Thymus (tissue), 11 donors: ENCODE data around the gene MARS2. TPM values are rescaled to one million over a fixed set of nuclear protein-coding genes. Genes with fewer than 3 reads are reported as not detected.
"Not testable (repeated sequence)": the region's sequence is repeated elsewhere in the genome, so short reads cannot be mapped to it uniquely, and the experiment has no call there.

Source experiments
- DNase-seq, 9 donors: peaks; one replicate each; pipeline ENCODE4 v3.0.0-alpha.2; 2013; ENCODE audit warnings: low spot score in 9 of 9, low read depth in 6 of 9, missing footprints in 1 of 9
- H3K27ac ChIP-seq, 2 donors: one replicate each; pipeline ENCODE4 v1.5.1; 2013; ENCODE audit warnings: control low read depth in 1 of 2, low read depth in 1 of 2, low read length in 1 of 2, mild to moderate bottlenecking in 1 of 2, moderate library complexity in 1 of 2
- H3K27me3 ChIP-seq, 2 donors: one replicate each; pipeline ENCODE4 v1.5.1; 2013; ENCODE audit warnings: low read length in 1 of 2; ENCODE audit not compliant: control insufficient read depth in 2 of 2, insufficient read depth in 1 of 2
- H3K36me3 ChIP-seq, 2 donors: one replicate each; pipeline ENCODE4 v1.5.1; 2013; ENCODE audit warnings: low read length in 1 of 2, mild to moderate bottlenecking in 1 of 2, moderate library complexity in 1 of 2; ENCODE audit not compliant: control insufficient read depth in 2 of 2, insufficient read depth in 2 of 2
- H3K4me1 ChIP-seq, 2 donors: one replicate each; pipeline ENCODE4 v1.5.1; 2013; ENCODE audit warnings: low read length in 2 of 2; ENCODE audit not compliant: control insufficient read depth in 2 of 2, insufficient read depth in 2 of 2
- H3K4me3 ChIP-seq, 2 donors: one replicate each; pipeline ENCODE4 v1.5.1; 2013; ENCODE audit warnings: low read length in 2 of 2, control low read depth in 1 of 2, mild to moderate bottlenecking in 1 of 2
- H3K9me3 ChIP-seq, 2 donors: one replicate each; pipeline ENCODE4 v1.5.1; 2013; ENCODE audit warnings: low read length in 1 of 2, mild to moderate bottlenecking in 1 of 2; ENCODE audit not compliant: control insufficient read depth in 2 of 2, insufficient read depth in 1 of 2
- WGBS: extraction: QIAGEN DNeasy Blood & Tissue Kit; methylation state at CpG from one replicate; pipeline ENCODE4 v1.1.7; 2013; 5-methylcytosine and 5-hydroxymethylcytosine counted together
- polyA plus RNA-seq: library from polyadenylated mRNA; stranded (reverse); fragments of 200-250 nt; gene quantifications from one replicate; pipeline ENCODE4 v1.2.3, GENCODE V29; 2013
- total RNA-seq: library from RNA; stranded (reverse); fragments of 120-200 nt; gene quantifications from one replicate; pipeline ENCODE4 v1.2.4, GENCODE V29; 2013
- donor health status: healthy.

Gene MARS2
- total and polyA plus RNA-seq, 2 donors = 3.3 to 4.9 TPM

DNA sequence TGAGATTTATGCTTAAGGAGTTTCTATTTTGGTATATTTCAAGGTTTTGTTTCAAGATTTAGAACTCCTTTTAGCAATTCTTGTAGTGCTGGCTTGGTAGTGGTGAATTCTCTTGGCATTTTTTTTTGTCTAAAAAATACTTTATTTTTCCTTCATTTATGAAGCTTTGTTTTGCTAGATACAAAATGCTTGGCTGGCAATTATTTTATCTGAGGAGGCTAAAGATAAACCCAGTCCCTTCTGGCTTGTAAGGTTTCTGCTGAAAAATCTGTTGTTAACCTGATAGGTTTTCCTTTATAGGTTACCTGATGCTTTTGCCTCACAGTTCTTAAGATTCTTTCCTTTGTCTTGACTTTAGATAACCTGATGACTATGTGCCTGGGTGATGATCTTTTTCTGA, 5.4 kb upstream of the MARS2 start:
- H3K4me3 ChIP-seq, H3K4me1 ChIP-seq, DNase-seq, H3K27ac ChIP-seq, H3K9me3 ChIP-seq, H3K36me3 ChIP-seq, H3K27me3 ChIP-seq: not testable (repeated sequence)

DNA sequence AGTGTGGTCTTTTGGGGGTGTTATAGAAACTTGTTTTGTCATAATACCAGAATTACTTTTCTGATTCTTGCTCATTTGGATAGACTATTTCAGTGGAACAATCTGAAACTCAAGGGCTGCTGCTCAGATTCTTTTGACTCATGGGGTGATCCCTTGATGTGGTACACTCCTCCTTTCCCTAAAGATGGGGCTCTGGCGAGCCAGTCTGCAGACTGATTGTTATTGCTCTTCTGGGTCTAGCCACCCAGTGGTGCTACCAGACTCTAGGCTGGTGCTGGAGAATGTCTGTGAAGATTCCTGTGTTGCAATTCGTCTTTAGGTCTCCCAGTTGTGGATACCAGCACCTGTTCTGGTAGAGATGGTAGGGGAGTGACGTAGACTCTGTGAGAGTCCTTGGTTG, 4.2 kb upstream of the MARS2 start:
- WGBS = 75% methylated on average over 3 of the region's 3 CpGs
- DNase-seq = no peak
- peaks cover 0 to 1% of the 10 kb centered on the region in 2 donors for H3K9me3 ChIP-seq
- H3K27ac ChIP-seq = no peak overlapping the region
- H3K36me3 ChIP-seq = no peaks in the 10 kb centered on the region
- H3K4me1 ChIP-seq = peaks cover 0 to 11% of the 10 kb centered on the region in 2 donors
- H3K27me3 ChIP-seq = no peaks in the 10 kb centered on the region
- H3K4me3 ChIP-seq = no peak overlapping the region

DNA sequence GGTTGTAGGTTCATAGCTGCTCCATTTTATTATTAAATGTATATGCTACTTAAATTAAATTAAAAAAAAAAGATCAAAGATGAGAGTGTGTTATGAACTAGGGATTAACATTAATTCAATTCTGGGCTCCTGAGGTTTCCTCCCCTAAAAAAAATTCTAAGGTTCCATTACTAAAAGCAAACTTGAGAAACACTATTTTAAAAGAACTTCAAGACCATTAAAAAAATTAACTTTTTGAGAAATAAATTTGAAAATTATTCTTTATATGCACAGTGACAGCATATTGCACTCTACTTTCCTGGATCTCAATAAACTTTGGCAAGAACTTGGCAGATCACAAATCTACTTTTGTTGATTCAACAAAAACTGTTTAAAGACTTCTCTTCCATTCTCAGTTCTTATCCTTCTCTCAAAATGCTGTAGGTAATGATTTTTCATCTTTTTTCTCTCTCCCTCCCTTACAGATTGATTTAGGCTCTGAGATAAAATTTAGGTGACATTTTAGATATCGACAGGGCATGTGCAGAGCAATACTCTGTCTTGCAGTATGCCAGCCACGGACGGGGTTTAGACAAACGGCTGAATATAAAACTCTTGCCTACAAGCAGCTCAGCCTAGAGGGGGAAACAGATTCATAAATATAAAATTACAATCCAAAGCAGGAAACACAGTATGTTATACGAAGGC, 592 bp upstream of the MARS2 start:
- peak overlapping the region; percentile 92 to 96 for H3K27ac ChIP-seq
- under 1% methylated on average over 5 of the region's 5 CpGs for WGBS
- H3K4me3 ChIP-seq = peak overlapping the region; percentile 84
- peak in 1 of 9 donors; percentile 79 for DNase-seq
- peaks cover 0 to 6% of the 10 kb centered on the region in 2 donors for H3K36me3 ChIP-seq
- peaks cover 9 to 27% of the 10 kb centered on the region in 2 donors for H3K4me1 ChIP-seq
- no peaks in the 10 kb centered on the region for H3K27me3 ChIP-seq
- H3K9me3 ChIP-seq = peaks cover 0 to 1% of the 10 kb centered on the region in 2 donors

DNA sequence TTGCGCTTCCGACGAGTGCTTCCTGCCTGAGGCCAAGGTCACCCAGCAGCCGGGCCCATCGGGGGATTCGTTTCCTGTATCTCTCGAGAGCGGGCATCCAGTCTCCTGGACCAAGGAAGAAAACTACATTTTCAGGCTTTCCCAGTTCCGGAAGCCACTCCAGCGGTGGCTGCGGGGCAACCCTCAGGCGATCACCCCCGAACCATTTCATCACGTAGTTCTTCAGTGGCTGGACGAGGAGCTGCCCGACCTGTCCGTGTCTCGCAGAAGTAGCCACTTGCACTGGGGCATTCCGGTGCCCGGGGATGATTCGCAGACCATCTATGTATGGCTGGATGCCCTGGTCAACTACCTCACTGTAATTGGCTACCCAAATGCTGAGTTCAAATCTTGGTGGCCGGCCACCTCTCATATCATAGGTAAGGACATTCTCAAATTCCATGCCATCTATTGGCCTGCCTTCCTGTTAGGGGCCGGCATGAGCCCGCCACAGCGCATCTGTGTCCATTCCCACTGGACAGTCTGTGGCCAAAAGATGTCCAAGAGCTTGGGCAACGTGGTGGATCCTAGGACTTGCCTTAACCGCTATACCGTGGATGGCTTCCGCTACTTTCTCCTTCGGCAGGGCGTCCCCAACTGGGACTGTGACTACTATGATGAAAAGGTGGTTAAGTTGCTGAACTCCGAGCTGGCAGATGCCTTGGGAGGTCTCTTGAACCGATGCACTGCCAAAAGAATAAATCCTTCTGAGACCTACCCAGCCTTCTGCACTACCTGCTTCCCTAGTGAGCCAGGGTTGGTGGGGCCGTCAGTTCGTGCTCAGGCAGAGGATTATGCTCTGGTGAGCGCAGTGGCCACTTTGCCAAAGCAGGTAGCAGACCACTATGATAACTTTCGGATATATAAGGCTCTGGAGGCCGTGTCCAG, 1.0 kb downstream of the MARS2 start:
- Histone ChIP-seq H3K27me3 (no peaks in the 10 kb centered on the region), H3K36me3 (peaks cover 0 to 7% of the 10 kb centered on the region in 2 donors), H3K4me1 (peaks cover 9 to 25% of the 10 kb centered on the region in 2 donors), H3K27ac (peak overlapping the region in 1 of 2 donors; percentile 75), H3K9me3 (peaks cover 0 to 1% of the 10 kb centered on the region in 2 donors), H3K4me3 (peak overlapping the region; percentile 84)
- WGBS = 23% methylated on average over 38 of the region's 38 CpGs
- peak in 2 of 9 donors; percentile 13 to 52 for DNase-seq

DNA sequence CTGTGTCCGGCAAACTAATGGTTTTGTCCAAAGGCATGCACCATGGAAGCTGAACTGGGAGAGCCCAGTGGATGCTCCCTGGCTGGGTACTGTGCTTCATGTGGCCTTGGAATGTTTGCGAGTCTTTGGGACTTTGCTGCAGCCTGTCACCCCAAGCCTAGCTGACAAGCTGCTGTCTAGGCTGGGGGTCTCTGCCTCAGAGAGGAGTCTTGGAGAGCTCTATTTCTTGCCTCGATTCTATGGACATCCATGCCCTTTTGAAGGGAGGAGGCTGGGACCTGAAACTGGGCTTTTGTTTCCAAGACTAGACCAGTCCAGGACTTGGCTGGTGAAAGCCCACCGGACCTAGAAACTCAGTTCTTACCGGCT, 1.7 kb downstream of the MARS2 start:
- H3K27ac ChIP-seq = no peak overlapping the region
- H3K4me1 ChIP-seq = peaks cover 9 to 25% of the 10 kb centered on the region in 2 donors
- H3K4me3 ChIP-seq = peak overlapping the region in 1 of 2 donors; percentile 84
- H3K27me3 ChIP-seq = no peaks in the 10 kb centered on the region
- peaks cover 0 to 13% of the 10 kb centered on the region in 2 donors for H3K36me3 ChIP-seq
- no peak for DNase-seq
- peaks cover 0 to 1% of the 10 kb centered on the region in 2 donors for H3K9me3 ChIP-seq
- 87% methylated on average over 5 of the region's 5 CpGs for WGBS

DNA sequence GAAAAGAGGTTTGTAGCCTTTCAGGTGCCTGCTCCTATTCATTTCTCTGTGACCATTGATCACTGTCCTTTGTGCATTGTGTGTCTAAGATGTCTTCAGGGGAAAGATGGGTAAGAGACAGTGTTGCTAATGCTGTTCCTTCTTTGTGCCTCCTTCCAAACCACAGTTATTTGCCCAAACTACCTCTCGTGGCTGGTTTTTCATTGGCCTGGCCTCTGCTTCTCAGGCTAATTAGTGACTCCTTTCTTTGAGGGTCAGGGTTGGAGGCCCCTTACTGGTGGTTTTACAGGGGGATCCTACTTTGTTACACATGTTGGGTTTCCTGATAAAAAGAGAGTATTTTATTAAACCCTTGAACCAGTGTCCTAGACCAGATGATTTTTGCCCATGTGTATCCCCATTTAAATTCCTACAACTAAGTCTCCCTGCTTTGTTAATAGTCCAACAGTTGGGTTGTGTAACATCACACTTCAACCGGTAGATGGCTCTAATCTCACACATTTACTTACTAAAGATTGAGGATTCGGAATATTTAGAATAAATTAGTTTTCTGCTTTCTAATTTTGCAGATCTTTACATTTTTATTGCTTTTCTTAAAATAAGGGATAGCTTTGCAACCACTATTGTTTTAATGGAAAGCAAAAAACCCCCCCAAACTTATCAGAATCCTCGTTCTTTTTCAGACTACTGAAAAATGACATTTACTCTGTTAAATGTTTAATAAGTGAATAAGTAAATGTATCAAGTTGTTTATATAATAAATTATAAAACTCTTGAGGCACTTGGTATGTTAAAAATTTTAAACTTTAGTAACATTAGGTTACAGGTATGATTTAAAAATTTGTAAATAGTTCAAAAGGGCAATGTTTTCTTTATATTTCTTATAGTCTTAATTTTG, 2.4 kb downstream of the MARS2 start:
- Histone ChIP-seq H3K27ac (no peak overlapping the region), H3K27me3 (no peaks in the 10 kb centered on the region), H3K4me3 (peak overlapping the region in 1 of 2 donors; percentile 84), H3K36me3 (peaks cover 0 to 13% of the 10 kb centered on the region in 2 donors), H3K9me3 (peaks cover 0 to 1% of the 10 kb centered on the region in 2 donors), H3K4me1 (peaks cover 9 to 25% of the 10 kb centered on the region in 2 donors)
- WGBS = 24% methylated on average over 4 of the region's 4 CpGs
- peak in 1 of 9 donors; percentile 55 for DNase-seq

DNA sequence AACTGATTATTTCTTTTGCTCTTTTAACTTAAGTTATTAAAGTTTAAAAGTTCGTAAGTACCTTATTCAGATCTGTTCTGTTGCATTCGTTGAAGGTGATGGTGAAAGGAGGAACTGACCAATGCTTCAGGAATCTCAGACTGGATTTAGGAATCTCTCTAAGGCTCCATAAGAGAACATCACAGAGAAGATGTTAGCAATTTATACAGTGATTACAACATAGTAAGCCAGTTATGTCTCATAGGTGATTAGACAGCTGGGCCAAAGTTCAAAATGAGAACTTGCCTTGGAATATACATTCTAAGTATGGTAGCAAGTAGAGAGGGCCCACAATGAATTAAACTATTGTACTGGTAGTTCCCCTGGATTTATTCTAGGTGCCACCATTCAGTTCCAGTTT, 3.2 kb downstream of the MARS2 start:
- Histone ChIP-seq H3K4me1 (peaks cover 9 to 25% of the 10 kb centered on the region in 2 donors), H3K27ac (no peak overlapping the region), H3K9me3 (peaks cover 0 to 1% of the 10 kb centered on the region in 2 donors), H3K4me3 (no peak overlapping the region), H3K27me3 (no peaks in the 10 kb centered on the region), H3K36me3 (peaks cover 0 to 13% of the 10 kb centered on the region in 2 donors)
- 75% methylated on average over 2 of the region's 2 CpGs for WGBS
- DNase-seq = no peak

DNA sequence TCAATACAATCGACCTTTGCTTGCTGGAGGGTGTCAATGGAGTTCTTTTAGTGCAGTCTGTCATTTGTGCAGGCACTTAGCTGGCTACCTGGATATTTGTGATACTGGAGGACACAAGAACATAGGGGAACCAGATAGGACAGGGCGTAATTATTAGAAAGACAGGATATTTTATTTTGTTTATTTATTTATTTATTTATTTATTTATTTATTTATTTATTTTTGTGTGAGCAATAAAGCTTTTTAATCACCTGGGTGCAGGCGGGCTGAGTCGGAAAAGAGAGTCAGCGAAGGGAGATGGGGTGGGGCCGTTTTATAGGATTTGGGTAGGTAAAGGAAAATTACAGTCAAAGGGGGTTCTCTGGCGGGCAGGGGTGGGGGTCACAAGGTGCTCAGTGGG, 4.0 kb downstream of the MARS2 start:
- H3K27ac ChIP-seq, H3K9me3 ChIP-seq, H3K4me3 ChIP-seq, H3K27me3 ChIP-seq, DNase-seq: not testable (repeated sequence)
- H3K4me1 ChIP-seq = peaks cover 9 to 23% of the 10 kb centered on the region in 2 donors
- H3K36me3 ChIP-seq = peaks cover 0 to 13% of the 10 kb centered on the region in 2 donors
- 96% methylated on average over 7 of the region's 7 CpGs for WGBS
